Peyer's patch (tissue), 4 donors: ENCODE measurements around the gene LRRTM2.

ENCODE experiments used
- CTCF ChIP-seq, 6 experiments: fragments of 450-650 bp in 4 of 6; fragments of 200-600 bp in 2 of 6; sonication (generic) in 1 of 6; IDR thresholded peaks; one replicate each; pipeline ENCODE4 v1.5.1; 2017 to 2019; ENCODE audit warnings: antibody characterized with exemption in 6 of 6, mild to moderate bottlenecking in 3 of 6, moderate library complexity in 1 of 6
- POLR2A ChIP-seq, 2 donors: fragments of 450-650 bp; IDR thresholded peaks; one replicate each; pipeline ENCODE4 v1.5.1; 2017; ENCODE audit warnings: antibody characterized with exemption in 2 of 2, mild to moderate bottlenecking in 2 of 2, moderate library complexity in 2 of 2

- no peak for TF ChIP-seq POLR2A (IDR thresholded peaks at IDR 0.05)
- no peak for TF ChIP-seq CTCF (IDR thresholded peaks at IDR 0.05)
These were observed 31.0 kb downstream of the LRRTM2 start for GRCh38 chr5:138844125-138844461.
